NCI-H446 treated with DMSO at 0.1 percent for 48 hours (cell line): ENCODE results near the gene LRRC74A.
"Not testable (repeated sequence)": the region's sequence is repeated elsewhere in the genome, so short reads cannot be mapped to it uniquely, and the experiment has no call there.

Experiments used
- DNase-seq: peaks from one replicate; lab custom pipeline; 2025; lab: John Stamatoyannopoulos, UW

The LRRC74A gene

DNA sequence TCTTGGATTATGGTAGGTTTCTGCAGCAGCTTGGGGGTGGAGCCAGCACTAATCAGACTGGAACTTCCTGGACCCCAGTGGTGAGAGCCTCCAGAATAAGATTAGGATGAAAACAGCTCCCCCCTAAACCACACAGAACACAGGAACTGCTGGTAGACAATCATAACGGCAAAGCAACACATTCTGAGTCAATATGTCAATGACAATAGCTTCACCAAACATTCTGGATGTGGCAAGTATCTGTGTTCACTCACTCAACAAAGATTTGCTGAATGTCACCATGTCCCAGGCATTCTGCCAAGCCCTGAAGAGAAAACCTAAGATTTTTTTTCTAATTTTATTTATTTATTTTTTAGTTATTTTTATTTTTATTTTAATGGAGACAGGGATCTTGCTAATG lies 65.2 kb downstream of the LRRC74A start:
- no peak for DNase-seq

DNA sequence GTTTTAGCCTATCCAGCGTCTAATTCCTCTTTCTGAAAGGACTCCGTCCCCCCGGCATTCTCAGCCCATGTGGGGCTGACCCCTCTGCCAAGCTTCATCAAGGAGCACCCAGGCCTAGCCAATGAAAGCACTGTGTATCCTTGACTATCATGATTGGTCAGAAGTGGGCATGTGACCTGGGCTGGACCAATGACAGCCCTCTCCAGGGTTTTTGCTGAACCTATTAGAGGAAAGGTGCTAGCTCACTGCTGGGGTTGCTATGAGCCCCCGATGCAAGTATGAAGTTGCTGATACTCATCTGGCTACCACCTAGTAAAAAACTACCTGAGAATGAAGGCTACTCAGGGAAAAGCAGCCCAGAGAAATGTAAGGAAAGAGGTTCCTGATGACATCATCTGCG lies 68.1 kb downstream of the LRRC74A start:
- no peak for DNase-seq

DNA sequence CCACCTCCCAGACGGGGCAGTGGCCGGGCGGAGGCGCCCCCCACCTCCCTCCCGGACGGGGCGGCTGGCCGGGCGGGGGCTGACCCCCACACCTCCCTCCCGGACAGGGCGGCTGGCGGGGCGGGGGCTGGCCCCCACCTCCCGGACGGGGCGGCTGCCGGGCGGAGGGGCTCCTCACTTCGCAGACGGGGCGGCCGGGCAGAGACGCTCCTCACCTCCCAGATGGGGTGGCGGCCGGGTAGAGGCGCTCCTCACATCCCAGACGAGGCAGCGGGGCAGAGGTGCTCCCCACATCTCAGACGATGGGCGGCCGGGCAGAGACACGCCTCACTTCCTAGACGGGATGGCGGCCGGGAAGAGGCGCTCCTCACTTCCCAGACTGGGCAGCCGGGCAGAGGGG lies 71.8 kb downstream of the LRRC74A start:
- DNase-seq = not testable (repeated sequence)

GRCh38 chr14:76900682-76901081 lies 74.5 kb downstream of the LRRC74A start:
- no peak for DNase-seq

DNA sequence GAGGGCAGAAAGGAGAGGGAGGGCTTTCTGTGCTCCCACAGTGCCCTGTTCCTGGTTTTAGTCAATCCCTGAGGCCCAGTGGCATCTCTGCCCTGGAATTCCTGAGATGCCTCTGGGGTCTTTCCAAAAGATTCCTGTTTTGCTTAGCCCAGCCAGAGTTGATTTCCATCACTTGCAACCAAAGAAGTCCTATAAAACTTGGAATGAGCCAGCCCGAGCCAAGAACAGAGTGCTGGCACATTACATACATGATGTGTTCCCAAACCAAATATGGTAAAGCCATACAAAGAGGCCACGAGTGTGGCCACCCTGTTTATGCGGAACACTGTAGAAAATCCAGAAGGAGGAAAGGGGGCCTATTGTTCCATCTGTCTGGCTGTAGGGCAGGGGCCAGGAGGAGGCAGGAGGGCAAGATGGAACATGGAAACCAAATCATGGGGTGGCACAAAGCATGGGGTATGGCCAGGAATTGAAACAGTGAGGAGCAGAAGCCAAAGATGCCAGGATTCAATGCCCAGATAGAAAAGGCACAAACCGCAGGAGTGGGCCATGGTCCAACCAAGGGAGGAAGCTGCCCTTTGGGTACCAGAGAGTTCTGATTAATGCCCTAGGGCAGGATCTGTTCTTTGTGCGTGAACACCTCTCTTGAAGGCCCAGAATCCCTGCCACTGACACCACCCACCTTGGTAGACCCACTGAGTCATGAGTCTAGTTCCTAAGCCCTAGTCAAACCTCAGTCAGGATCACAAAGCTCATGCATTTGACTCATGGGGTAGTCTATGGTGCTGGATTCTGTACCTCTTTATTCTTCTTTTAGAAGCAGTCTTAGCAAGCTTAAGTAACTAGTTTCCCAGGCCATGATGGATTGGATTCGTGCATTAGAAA lies 75.2 kb downstream of the LRRC74A start:
- DNase-seq = peak; percentile 28

- DNase-seq = no peak
These were observed 76.4 kb downstream of the LRRC74A start for GRCh38 chr14:76902591-76902990.

GRCh38 chr14:76904100-76904739 lies 78.0 kb downstream of the LRRC74A start:
- DNase-seq = no peak

GRCh38 chr14:76904740-76905569 lies 78.7 kb downstream of the LRRC74A start:
- DNase-seq = peak; percentile 57

- no peak for DNase-seq
These were observed 82.6 kb downstream of the LRRC74A start for GRCh38 chr14:76908834-76909233.

- no peak for DNase-seq
These were observed 83.1 kb downstream of the LRRC74A start for GRCh38 chr14:76909266-76909665.

DNA sequence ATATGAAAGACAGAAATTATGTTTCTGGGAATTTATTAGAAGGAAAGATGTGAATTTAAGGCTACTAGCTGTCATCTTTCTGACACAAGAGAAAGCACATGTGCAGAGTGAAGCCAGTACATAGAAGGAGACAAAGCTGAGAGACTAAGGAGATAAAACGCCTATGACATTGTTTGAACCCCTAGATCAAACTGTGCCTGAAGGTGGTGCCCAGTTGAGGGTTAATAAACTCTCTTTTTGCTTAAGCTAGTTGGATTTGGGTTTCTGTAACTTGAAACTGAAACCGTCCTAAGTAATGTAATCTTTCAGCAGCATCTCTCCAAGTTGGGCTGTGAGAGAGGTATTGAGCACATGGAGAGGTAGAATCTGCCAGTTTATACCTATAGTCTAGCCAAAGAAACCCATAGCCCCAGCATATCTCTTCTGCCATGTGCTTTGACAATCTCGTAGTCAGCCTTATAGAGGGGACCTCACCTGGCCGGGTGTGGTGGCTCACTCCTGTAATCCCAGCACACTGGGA lies 84.2 kb downstream of the LRRC74A start:
- DNase-seq = no peak

GRCh38 chr14:76911473-76911872 lies 85.3 kb downstream of the LRRC74A start:
- no peak for DNase-seq

DNA sequence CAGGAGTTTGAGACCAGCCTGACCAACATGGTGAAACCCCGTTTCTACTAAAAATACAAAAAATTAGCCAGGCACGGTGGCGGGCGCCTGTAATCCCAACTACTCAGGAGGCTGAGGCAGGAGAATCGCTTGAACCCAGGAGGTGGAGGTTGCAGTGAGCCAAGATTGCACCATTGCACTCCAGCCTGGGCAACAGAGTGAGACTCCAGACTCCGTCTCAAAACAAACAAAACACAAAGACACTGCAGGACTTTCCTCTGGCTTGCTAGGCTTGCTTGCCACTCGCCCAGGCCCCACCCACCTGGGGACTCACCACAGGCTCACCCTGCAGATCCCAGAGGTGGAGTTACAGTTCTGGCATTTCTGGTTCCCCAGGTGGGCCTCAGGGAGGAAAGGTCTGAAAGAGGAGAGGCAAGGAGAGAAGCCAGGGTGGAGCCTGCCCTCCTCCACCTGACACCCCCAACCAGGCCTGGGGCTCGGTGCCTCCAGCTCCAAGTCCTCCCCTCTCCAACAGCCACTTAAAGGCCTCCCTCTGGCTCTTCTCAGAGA lies 88.4 kb downstream of the LRRC74A start:
- DNase-seq = not testable (repeated sequence)

- no peak for DNase-seq
These were observed 90.0 kb downstream of the LRRC74A start for GRCh38 chr14:76916040-76916715.

DNA sequence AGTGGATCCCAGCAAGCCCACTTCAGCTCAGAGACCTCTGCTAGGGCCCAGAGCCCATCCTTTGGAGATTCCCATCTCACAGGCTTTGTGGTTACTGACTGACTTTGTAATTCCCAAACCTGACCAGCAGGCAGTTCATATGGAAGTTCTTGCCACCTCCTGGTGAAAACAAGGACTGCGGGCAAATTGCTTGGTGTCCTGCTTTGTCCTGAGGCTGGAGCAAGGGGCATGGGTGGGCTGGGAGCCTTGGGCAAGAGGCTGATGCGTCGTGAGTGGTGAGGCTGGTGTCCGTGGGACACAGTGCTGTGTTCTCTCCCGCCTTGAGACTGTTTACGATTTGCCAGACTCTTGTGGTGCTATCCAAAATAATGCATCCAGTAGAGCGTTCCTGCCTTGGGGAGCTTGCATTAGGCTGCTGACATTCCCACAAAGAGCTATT lies 91.0 kb downstream of the LRRC74A start:
- peak; percentile 35 for DNase-seq

GRCh38 chr14:76917745-76918255 lies 91.6 kb downstream of the LRRC74A start:
- peak; percentile 87 for DNase-seq

DNA sequence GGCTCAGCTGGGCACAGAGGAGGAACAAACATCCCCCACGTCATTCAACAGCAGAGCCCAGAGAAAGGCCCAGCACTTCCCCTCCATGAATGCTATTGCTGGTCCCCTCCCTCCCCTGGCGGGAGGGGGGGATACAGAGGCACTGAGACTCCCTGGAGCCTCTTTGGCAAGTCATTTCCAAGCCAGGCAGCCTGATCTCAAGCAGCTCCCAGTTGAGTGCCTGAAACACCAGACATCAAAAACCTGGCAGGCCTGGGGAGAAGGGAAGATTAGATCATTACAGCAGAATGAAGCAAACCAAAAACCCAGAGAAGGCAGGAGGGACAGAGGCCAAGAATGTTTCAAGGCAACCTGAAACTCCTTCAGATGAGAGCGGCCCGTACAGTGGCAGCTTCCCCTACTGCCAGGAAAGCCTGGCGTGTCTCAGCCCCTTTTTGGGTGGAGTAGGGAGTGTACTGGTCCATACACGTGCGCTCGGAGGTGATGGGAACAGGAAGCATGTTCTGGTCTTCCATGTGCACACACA lies 92.1 kb downstream of the LRRC74A start:
- peak; percentile 93 for DNase-seq

DNA sequence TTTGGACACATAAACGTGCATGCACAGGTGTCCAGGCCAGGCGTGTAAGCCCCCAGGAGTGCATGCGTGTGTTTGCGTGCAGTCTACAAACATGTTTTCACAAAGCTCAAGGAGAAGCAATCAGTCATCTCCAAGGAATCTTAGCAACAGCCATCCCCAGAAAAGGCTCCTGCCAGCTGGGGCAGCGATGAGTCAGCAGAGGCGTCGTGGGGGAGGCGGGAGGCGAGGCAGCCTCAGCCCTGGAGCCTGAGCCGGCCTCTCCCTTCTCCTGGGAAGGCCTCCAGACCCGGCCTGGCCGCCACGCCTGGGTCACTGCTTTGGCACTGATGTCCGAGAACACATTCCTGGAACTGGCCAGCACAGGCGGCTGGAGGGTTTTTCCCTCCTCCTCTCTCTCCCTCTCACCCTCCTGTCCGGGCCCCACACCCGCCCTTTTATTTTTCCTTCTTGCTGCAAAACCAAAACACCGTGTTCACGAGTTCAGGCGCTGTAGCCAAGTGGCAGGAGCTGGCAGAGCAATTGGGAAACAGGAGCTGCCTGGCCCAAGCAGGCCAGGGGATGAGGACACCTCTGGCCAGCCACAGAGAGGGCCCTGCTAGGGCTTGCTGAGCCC lies 92.7 kb downstream of the LRRC74A start:
- DNase-seq = peak; percentile 85
